GM12872 (cell line): Measurements from ENCODE around the gene TMEM123.
A peak's percentile ranks its signal among the peaks of the same experiment; 100 is the strongest.

Experiments
- TF ChIP-seq, protein P1 (sequence below): IDR thresholded peaks from 3 replicates; pipeline ENCODE4 v1.5.1; 2011; ENCODE audit warnings: low read depth, mild to moderate bottlenecking, low read length, moderate library complexity; ENCODE audit not compliant: insufficient read depth

Gene TMEM123

GRCh38 chr11:102453921-102454320 lies 1.4 kb upstream of the TMEM123 start:
- TF ChIP-seq, protein P1, sequence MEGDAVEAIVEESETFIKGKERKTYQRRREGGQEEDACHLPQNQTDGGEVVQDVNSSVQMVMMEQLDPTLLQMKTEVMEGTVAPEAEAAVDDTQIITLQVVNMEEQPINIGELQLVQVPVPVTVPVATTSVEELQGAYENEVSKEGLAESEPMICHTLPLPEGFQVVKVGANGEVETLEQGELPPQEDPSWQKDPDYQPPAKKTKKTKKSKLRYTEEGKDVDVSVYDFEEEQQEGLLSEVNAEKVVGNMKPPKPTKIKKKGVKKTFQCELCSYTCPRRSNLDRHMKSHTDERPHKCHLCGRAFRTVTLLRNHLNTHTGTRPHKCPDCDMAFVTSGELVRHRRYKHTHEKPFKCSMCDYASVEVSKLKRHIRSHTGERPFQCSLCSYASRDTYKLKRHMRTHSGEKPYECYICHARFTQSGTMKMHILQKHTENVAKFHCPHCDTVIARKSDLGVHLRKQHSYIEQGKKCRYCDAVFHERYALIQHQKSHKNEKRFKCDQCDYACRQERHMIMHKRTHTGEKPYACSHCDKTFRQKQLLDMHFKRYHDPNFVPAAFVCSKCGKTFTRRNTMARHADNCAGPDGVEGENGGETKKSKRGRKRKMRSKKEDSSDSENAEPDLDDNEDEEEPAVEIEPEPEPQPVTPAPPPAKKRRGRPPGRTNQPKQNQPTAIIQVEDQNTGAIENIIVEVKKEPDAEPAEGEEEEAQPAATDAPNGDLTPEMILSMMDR: no peak

GRCh38 chr11:102453302-102453695 lies 734 bp upstream of the TMEM123 start:
- TF ChIP-seq, protein P1: no peak

DNA sequence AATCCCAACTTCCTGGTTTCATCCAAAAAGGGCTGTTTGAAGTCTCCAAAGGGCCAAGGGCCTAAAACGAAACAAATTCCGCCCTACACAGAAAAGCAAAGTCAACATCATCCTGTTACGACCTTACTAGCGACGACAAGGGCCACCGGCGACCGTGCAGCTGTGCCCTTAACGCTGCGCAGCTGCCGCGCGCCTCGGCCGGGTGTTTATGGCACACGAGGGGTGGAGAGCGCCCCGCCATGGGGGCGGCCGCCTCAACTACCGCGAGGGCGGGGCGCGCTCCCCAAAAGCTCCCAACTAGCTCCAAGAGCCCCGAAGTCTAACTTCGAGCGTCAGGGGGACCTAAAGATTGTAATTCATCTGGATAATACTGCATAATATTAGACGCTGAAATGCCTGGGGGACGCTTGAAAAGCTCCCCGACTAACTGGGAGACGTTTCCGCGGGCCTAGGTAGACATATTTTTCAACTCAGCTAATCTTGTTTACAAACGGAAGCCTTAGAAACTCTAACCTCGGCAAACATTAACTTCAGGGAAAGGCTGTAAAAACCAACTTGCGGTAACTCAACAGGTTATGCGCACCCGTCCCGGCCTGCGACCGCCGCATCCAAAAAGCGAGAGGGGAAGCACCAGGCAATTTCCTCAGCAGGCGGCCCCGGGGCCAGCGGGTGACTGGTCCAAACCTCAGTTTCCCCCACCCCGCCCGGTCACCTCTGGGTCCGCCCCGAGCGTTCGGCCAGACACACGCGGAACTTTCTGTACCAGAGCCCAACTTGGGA lies 694 bp downstream of the TMEM123 start:
- TF ChIP-seq, protein P1: peak; percentile 31

GRCh38 chr11:102451041-102451680 lies 1.4 kb downstream of the TMEM123 start:
- TF ChIP-seq, protein P1: no peak

DNA sequence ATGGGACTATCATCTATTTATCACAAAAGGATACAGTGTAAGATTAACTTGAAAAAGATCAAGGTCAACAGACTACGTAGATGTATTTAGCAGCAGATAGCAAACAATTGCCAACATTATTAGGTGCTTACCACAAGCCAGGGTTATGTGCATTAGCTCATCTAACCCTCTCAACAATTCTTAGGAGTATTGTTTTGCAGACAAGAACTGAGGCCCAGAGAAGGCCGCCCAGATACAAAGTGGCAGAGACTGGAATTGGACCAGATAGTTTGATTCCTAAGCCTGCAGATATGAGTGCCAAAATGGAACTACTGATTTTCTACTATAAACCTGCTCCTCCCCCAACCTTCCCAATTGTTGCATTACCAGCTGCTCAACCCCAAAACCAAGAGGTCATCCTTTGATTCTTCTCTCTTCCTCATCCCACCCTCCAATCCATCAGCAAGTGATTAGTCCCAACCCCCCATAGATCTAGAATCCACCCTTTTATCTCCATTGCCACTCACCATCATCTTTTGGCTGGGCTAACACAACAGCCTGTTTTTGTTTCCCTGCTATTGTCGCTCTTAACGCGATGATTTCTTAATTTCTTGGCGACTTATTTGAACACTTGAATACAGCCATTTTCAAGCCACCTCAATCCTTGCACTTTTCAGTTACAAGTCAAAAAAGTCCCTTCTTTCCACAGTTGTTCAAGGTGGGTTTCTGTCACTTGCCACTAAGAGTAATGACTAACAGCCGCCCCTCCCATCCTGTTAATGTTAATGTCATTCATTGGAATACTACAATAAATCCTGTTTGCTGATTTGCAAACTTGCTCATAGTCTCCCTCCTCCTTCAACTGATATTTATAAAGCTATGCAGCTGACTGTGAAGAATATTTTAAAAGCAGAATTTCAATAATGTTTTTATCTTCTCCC lies 2.7 kb downstream of the TMEM123 start:
- TF ChIP-seq, protein P1: no peak

GRCh38 chr11:102448869-102449224 lies 3.7 kb downstream of the TMEM123 start:
- TF ChIP-seq, protein P1: no peak
